Activated T-cell treated with anti-CD3 and anti-CD28 coated beads for 48 hours (primary cell): ENCODE data around the gene PSRC1.

Source experiments
- DNase-seq: peaks from one replicate; pipeline ENCODE4 v3.0.0-alpha.2; 2020; ENCODE audit warnings: low read depth

Gene PSRC1

DNA sequence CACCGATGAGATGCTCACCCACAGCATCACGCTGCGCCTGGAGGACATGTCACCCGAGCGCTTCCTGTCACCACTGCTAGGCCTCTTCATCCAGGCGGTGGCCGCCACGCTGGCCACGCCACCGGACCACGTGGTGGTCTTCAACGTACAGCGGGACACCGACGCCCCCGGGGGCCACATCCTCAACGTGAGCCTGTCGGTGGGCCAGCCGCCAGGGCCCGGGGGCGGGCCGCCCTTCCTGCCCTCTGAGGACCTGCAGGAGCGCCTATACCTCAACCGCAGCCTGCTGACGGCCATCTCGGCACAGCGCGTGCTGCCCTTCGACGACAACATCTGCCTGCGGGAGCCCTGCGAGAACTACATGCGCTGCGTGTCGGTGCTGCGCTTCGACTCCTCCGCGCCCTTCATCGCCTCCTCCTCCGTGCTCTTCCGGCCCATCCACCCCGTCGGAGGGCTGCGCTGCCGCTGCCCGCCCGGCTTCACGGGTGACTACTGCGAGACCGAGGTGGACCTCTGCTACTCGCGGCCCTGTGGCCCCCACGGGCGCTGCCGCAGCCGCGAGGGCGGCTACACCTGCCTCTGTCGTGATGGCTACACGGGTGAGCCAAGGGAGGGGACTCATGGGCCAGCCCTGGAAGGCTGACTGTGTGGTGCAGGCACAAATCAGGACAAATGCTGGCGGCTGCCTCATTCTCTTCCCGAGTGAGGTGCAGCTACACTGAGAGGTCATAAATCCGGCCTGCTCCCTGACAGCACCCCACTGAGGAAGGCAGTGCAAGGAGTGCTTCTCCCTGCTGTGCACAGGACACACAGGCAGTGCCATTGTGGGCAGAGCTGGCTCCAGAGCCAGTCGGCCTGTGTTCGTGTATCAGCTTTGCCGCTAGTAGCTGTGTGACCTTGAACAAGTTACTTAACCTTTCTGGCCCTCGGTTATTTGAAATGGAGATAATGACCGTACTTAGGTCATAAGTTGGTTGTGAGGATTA is 24.2 kb downstream of the PSRC1 start:
- DNase-seq = no peak

DNA sequence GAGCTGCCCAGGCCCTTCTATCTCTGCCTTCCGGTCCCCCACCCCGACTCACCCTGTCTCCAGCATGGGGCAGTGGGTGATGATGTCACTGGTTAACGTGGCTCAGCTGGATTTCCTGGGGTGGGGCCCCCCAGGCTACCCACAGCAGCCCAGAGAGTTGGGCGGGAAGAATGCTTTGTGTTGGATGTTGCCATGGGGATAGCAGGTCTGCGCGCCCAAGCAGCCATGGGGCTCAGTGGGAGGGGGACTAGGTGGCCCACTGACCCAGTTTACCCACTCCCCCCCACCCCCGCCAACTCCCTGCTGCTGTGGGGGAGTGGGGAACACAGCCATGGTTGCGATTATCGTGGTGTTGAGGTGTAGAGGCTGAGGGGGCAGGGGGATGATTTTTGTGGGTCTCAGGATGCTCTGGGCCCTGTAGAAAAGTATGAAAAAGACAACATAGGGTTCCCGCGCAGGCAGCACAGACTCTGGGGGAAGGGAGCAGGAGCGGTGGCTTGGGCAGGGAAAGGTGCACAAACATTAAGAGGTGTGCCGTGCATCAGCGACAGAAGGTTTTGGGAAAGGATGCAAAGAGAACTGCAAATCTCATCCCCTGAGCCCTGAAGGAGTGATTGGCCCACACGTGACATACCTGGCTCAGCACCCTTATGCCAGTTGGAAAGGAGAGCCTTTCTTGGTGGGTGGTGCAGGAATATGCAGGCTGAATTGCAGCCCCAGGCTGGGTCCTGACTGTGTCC is 25.1 kb downstream of the PSRC1 start:
- no peak for DNase-seq

DNA sequence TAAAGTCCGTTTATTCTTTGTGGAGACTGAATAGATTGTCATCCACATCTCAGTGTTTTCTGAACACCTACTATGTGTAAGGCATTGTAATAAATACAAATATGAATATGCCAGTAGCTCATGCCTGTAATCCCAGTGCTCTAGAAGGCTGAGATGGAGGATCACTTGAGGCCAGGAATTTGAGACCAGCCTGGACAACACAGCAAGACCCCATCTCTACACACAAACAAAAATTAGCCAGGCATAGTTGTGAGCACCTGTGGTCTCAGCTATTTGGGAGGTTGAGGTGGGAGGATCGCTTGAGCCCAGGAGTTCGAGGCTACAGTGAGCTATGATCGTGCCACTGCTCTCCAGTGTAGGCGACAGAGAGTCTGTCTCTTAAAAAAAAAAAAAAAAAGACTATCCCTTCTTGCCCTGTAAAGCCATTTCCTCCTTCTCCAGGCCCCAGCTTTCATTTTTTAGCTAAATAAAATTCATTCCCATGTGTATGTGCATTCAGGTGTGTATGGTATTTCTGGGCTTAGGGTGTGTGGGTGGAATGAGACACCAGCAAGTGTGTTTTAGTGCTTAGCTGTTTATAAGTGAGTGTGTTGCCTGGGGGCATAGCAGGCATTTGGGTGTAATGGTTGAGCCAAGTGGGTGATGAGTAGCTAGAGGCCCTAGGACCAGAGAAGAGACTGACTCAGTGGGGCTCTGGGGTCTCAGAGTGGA is 25.8 kb downstream of the PSRC1 start:
- no peak for DNase-seq

DNA sequence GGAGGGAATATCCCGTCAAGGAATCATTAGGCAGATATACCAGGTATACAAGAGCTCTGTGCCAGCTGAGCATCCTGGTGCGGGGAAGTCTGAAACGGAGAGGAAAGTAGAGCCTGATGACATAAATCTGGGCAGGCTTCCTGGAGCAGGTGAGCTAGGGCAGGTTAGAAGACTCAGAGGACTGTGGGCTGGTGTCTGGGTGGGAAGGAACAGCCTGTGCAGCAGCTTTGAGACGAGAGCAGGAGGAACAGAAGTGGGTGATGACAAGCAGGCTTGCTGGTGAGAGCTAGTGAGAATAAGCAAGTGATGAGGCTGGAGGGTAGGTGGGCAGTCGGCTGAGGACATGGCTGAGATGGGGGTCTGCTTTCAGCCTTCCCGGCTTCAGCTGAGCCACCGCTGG is 26.9 kb downstream of the PSRC1 start:
- no peak for DNase-seq

DNA sequence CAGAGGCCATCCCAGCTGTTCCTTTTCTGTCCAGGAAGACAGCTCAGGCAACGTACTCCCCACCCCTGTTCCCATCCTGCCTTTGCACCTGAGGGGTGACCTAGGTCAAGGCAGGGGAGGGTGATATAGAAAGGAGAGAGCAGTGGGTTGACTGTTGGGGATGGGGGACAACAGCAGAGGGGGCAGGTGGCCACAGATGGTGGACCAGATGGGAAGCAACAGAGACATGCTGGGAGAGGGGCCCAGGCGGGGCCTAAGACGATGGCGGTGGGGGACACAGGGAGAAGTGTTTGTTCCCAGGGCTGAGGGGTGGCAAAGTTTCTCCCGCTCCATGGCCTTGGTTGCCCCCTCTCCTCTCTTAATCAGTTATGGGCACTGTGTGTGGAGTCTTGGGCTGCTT is 27.3 kb downstream of the PSRC1 start:
- no peak for DNase-seq

DNA sequence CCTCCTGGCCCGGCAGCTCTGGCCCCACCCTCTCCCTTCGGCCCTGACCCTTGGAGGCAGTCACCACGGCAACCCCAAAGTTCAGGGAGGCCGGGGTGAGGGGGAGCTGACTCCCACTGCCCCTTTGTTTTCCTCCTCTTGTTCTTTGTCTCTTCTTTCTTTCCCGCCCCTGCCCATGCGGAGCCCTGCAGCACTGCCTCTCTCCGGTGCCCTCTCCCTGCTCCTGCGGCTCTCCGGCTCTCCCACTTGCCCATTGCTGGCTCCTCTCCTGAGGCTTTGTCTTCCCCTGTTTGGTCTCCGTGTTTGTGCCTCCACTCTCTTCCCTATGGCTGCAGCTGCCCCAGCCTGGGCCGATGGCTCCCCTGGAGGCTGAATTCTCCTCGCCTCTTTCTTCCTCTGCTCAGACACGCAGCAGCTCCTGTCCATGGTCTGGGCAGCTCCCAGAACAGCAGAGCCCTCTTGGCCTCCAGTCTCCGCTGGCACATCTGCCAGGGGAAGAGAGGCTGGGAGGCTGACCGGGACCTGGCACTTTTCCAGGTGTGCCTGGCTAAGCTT is 27.8 kb downstream of the PSRC1 start:
- no peak for DNase-seq

DNA sequence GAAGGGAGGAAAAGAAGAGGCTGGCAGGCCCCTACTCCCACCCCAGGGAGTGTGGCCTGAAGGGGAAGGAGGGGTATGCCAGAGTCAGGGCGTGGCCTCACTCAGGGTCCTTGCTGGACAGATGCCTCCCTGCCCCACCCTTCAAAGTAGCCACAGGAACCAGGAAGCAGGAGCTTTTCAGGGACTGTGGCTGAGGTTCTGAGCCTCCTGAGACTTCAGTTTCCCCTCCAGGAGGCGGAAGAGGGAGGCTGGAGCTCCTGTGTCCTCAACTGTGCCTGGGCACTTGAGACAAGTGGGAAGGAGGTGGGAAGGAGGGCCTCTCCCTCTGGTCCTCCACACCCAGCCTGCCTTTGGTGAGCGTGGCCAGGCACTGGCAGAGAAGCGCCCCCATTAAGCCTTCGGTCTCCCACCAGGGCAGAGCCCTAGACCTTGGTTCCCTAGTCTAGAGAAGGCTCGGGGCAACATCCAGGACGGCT is 28.3 kb downstream of the PSRC1 start:
- DNase-seq = no peak

DNA sequence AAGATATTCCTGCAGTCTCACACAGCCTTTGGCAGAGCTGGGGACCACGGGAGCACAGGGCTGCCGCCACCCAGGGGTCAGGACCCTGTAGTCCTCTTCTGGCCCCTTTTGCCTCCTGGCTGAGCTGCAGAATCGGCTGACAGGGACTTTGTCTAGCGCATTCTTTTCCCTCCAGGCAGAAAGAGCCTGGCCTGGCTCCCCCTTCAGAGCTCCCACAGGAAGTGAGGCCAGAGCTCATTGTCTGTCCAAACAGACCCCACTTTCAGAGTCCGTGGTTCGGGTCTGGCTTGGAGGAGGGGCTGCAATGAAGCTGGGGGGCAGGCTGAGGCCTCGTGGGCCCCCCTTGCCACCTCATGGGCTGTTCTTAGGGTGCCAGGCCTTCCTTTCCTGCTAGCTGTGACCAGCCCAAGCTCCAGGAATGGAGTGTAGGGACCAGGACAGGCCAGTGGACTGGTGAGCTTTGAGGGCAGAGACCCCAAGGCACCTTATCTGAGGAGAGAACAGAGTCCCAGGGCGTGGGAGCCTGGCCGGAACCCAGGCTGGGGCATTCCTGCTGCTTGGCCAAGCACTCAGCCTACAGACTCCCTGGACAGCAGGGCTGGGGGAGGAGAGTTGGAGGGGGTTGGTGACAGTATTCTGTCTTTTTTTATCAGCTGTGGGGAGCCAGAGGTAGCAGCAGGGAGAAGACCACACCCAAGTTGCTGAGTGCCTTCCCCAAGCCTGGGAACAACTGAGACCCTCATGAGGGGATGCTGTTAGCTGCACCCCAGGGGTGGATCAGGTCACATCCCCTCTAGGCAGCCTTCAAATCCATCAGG is 28.9 kb downstream of the PSRC1 start:
- DNase-seq = no peak

DNA sequence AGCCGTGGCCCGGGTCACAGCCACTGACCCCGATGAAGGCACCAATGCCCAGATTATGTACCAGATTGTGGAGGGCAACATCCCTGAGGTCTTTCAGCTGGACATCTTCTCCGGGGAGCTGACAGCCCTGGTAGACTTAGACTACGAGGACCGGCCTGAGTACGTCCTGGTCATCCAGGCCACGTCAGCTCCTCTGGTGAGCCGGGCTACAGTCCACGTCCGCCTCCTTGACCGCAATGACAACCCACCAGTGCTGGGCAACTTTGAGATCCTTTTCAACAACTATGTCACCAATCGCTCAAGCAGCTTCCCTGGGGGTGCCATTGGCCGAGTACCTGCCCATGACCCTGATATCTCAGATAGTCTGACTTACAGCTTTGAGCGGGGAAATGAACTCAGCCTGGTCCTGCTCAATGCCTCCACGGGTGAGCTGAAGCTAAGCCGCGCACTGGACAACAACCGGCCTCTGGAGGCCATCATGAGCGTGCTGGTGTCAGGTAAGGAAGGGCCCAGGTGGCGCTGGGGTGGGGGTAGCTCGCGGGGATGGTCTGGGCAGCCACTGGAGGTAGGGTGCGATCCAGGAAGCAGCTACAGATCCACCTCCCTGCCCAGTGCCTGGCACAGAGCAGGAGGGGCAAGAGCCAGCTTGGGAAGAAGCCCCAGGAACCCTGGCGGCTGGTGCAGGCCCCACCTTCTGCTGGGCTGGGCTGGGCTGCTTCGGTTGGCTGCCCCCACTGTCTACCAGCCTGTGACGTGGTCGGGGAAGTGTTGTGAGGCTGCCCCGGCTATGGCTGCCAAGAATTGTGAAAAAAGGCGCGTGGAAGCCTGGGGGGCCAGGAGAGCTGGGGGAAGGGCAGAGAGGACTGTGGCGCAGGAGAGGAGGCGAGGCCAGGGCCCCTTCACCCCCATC is 29.8 kb downstream of the PSRC1 start:
- DNase-seq = no peak

DNA sequence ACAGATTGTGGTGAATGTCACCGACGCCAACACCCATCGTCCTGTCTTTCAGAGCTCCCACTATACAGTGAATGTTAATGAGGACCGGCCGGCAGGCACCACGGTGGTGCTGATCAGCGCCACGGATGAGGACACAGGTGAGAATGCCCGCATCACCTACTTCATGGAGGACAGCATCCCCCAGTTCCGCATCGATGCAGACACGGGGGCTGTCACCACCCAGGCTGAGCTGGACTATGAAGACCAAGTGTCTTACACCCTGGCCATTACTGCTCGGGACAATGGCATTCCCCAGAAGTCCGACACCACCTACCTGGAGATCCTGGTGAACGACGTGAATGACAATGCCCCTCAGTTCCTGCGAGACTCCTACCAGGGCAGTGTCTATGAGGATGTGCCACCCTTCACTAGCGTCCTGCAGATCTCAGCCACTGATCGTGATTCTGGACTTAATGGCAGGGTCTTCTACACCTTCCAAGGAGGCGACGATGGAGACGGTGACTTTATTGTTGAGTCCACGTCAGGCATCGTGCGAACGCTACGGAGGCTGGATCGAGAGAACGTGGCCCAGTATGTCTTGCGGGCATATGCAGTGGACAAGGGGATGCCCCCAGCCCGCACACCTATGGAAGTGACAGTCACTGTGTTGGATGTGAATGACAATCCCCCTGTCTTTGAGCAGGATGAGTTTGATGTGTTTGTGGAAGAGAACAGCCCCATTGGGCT is 30.6 kb downstream of the PSRC1 start:
- no peak for DNase-seq

GRCh38 chr1:109251277-109252166 is 31.4 kb downstream of the PSRC1 start:
- DNase-seq = no peak

- DNase-seq = no peak
Measured at GRCh38 chr1:109250454-109251276, 32.3 kb downstream of the PSRC1 start.

DNA sequence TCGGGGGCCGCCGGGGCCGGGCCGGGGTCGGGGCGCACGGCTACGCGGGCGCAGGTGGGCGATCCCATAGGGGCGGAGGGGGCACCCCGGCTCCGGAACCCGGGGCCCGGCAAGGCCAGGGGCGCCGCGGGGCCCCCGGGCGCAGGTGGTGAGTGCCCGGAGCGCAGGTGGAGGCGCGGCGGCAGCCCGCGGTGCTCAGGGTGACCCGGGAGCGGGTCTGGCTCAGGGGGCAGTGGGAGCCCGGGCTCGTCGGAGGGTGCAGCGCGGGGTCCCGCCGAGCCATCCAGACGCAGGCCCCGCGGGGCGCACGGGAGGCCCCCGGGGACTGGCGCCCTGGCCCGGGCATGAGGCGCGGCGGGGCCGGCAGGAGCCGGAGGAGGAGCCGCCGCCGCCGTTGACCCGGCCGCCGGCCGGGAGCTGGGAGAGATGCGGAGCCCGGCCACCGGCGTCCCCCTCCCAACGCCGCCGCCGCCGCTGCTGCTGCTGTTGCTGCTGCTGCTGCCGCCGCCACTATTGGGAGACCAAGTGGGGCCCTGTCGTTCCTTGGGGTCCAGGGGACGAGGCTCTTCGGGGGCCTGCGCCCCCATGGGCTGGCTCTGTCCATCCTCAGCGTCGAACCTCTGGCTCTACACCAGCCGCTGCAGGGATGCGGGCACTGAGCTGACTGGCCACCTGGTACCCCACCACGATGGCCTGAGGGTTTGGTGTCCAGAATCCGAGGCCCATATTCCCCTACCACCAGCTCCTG is 33.1 kb downstream of the PSRC1 start:
- no peak for DNase-seq

GRCh38 chr1:109248797-109249629 is 33.9 kb downstream of the PSRC1 start, which contains the start of gene CELSR2:
Gene CELSR2, plus strand, starts transcription at chr1:109249539. Its CDS starts 541 bp downstream, at chr1:109250080.
- DNase-seq = peak; percentile 59

DNA sequence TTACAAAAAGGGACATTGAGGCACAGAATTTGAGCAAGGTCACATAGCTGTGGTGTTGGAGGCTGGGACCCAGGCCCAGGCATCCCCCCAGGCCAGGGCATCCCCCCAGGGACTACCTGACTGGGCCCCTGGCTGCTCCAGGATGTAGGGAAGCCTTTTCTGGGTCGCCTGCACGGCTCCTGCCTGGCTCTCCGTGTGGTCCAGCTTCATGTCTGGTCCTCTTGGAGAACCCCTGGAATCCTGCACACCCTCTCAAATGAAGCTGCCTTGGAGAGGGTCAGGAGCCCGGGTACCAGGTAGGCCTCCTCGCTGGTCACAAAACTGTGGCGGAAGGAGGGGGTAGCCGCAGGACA is 34.5 kb downstream of the PSRC1 start:
- no peak for DNase-seq
